Measurements from ENCODE around the gene ARID3A.

GRCh38 chr19:1013218-1013617, 87.4 kb downstream of the ARID3A start:
- no peak for TF ChIP-seq CTCF (conservative IDR thresholded peaks at IDR 0.05; ENCODE audit: low read depth, low read length)
- TF ChIP-seq EZH2 (IDR thresholded peaks at IDR 0.05; ENCODE audit: low read length, unreplicated experiment) = no peak
